OCI-LY1 (cell line): Measurements from ENCODE around the gene NHSL2.

Experiments used
- H2AFZ ChIP-seq: fragments of 200-600 bp; sonication (generic), shearing (Covaris generic); 2 replicates; pipeline ENCODE4 v1.6.0; 2014; ENCODE audit warnings: antibody characterized with exemption, mild to moderate bottlenecking, low read length
- H3F3A ChIP-seq: fragments of 200-600 bp; sonication (generic), shearing (Covaris generic); 2 replicates; pipeline ENCODE4 v1.6.0; 2014; ENCODE audit warnings: mild to moderate bottlenecking, antibody characterized with exemption, low read length, moderate library complexity; ENCODE audit not compliant: insufficient read depth
- H3K27ac ChIP-seq: fragments of 200-600 bp; sonication (generic); 2 replicates; pipeline ENCODE4 v1.5.1; 2014; ENCODE audit warnings: low read length, mixed run types, mild to moderate bottlenecking, low read depth; ENCODE audit not compliant: poor library complexity, severe bottlenecking
- H3K27me3 ChIP-seq: fragments of 200-600 bp; sonication (generic); 2 replicates; pipeline ENCODE4 v1.6.0; 2014; ENCODE audit warnings: antibody characterized with exemption, mild to moderate bottlenecking, low read length, moderate library complexity; ENCODE audit not compliant: insufficient read depth
- H3K36me3 ChIP-seq: fragments of 200-600 bp; sonication (generic); 2 replicates; pipeline ENCODE4 v1.6.1; 2014; ENCODE audit warnings: mild to moderate bottlenecking, antibody characterized with exemption, low read length, moderate library complexity, mixed read lengths; ENCODE audit not compliant: insufficient read depth
- H3K4me1 ChIP-seq: fragments of 200-600 bp; sonication (generic); 2 replicates; pipeline ENCODE4 v1.5.1; 2014; ENCODE audit warnings: mild to moderate bottlenecking, low read length, moderate library complexity; ENCODE audit not compliant: insufficient read depth, severe bottlenecking
- H3K4me2 ChIP-seq: fragments of 200-600 bp; sonication (generic), shearing (Covaris generic); 2 replicates; pipeline ENCODE4 v1.6.1; 2014; ENCODE audit warnings: low read length
- H3K4me3 ChIP-seq: fragments of 200-600 bp; sonication (generic); 2 replicates; pipeline ENCODE4 v1.5.1; 2014; ENCODE audit warnings: low read length, low read depth, mild to moderate bottlenecking, mixed read lengths; ENCODE audit not compliant: poor library complexity, severe bottlenecking
- H3K79me2 ChIP-seq: fragments of 200-600 bp; shearing (Covaris generic); 2 replicates; pipeline ENCODE4 v1.6.1; 2016; ENCODE audit warnings: mixed run types, low read length, mixed read lengths; ENCODE audit not compliant: insufficient read depth
- H3K9ac ChIP-seq: fragments of 200-600 bp; sonication (generic), shearing (Covaris generic); 2 replicates; pipeline ENCODE4 v1.6.1; 2014; ENCODE audit warnings: mild to moderate bottlenecking, low read length, mixed read lengths
- H3K9me2 ChIP-seq: fragments of 200-600 bp; sonication (generic), shearing (Covaris generic); 2 replicates; pipeline ENCODE4 v1.6.1; 2014; ENCODE audit warnings: low read depth, mild to moderate bottlenecking, low read length, mixed read lengths
- H3K9me3 ChIP-seq: fragments of 200-600 bp; shearing (Covaris generic); 2 replicates; pipeline ENCODE4 v1.6.1; 2014; ENCODE audit warnings: low read length, mixed read lengths
- H4K20me1 ChIP-seq: fragments of 200-600 bp; sonication (generic), shearing (Covaris generic); 2 replicates; pipeline ENCODE4 v1.6.0; 2016; ENCODE audit warnings: mild to moderate bottlenecking, low read length; ENCODE audit not compliant: insufficient read depth
- CTCF ChIP-seq: fragments of 200-600 bp; sonication (generic), shearing (Covaris generic); IDR thresholded peaks from 2 replicates; pipeline ENCODE4 v1.5.1; 2017; ENCODE audit warnings: mild to moderate bottlenecking, antibody characterized with exemption, low read length, moderate library complexity, mixed read lengths
- EZH2 ChIP-seq: fragments of 200-600 bp; sonication (generic), shearing (Covaris generic); IDR thresholded peaks from 2 replicates; pipeline ENCODE4 v1.8.0; 2017; ENCODE audit warnings: borderline replicate concordance, mixed run types, mild to moderate bottlenecking, antibody characterized with exemption, low read length, moderate library complexity, mixed read lengths

Gene NHSL2

GRCh38 chrX:71995122-71995521, 84.5 kb downstream of the NHSL2 start:
- H3K4me1 ChIP-seq = no peaks in the 10 kb centered on the region
- no peaks in the 10 kb centered on the region for H4K20me1 ChIP-seq
- H3K27ac ChIP-seq = no peak overlapping the region
- H3K4me3 ChIP-seq = no peak overlapping the region
- no peak for TF ChIP-seq EZH2
- TF ChIP-seq CTCF = no peak
- no peaks in the 10 kb centered on the region for H3K27me3 ChIP-seq
- H3K4me2 ChIP-seq = no peak overlapping the region
- H3K9me3 ChIP-seq = no peaks in the 10 kb centered on the region
- no peaks in the 10 kb centered on the region for H3K9me2 ChIP-seq
- H3K9ac ChIP-seq = no peak overlapping the region
- H3K79me2 ChIP-seq = no peaks in the 10 kb centered on the region
- H3F3A ChIP-seq = no peaks in the 10 kb centered on the region
- H3K36me3 ChIP-seq = no peaks in the 10 kb centered on the region
- H2AFZ ChIP-seq = no peak overlapping the region

GRCh38 chrX:71996136-71996535, 85.5 kb downstream of the NHSL2 start:
- Histone ChIP-seq H3K9me3 (no peaks in the 10 kb centered on the region), H3K9ac (no peak overlapping the region), H2AFZ (no peak overlapping the region), H3K4me2 (no peak overlapping the region), H3K4me3 (no peak overlapping the region), H3K36me3 (no peaks in the 10 kb centered on the region), H3K27ac (no peak overlapping the region), H3K9me2 (no peaks in the 10 kb centered on the region), H4K20me1 (no peaks in the 10 kb centered on the region), H3F3A (no peaks in the 10 kb centered on the region), H3K27me3 (no peaks in the 10 kb centered on the region), H3K4me1 (no peaks in the 10 kb centered on the region), H3K79me2 (no peaks in the 10 kb centered on the region)
- TF ChIP-seq EZH2 (no peak), CTCF (no peak)

GRCh38 chrX:71996826-71997225, 86.2 kb downstream of the NHSL2 start:
- Histone ChIP-seq H3K27ac (no peak overlapping the region), H3K4me1 (no peaks in the 10 kb centered on the region), H3K4me2 (no peak overlapping the region)

More at GRCh38 chrX:71996826-71997225, 86.2 kb downstream of the NHSL2 start:
- Histone ChIP-seq H3K4me3 (no peak overlapping the region), H3K79me2 (no peaks in the 10 kb centered on the region), H3K9me3 (no peaks in the 10 kb centered on the region), H3K9ac (no peak overlapping the region), H3K27me3 (no peaks in the 10 kb centered on the region), H2AFZ (no peak overlapping the region), H3F3A (no peaks in the 10 kb centered on the region), H3K9me2 (no peaks in the 10 kb centered on the region), H3K36me3 (no peaks in the 10 kb centered on the region), H4K20me1 (no peaks in the 10 kb centered on the region)
- TF ChIP-seq EZH2 (no peak), CTCF (no peak)
